Mesodermal cell (in vitro differentiated cells): Measurements from ENCODE around the gene EPS8.

Experiments
- H3K27ac ChIP-seq: 2 replicates; pipeline ENCODE4 v1.7.0; 2013; ENCODE audit warnings: mild to moderate bottlenecking, low read depth, low read length, moderate library complexity; ENCODE audit not compliant: severe bottlenecking
- H3K36me3 ChIP-seq: 2 replicates; pipeline ENCODE4 v1.7.1; 2013; ENCODE audit warnings: mild to moderate bottlenecking, low read length, moderate library complexity; ENCODE audit not compliant: control insufficient read depth, insufficient read depth
- H3K4me1 ChIP-seq: one replicate; pipeline ENCODE4 v1.7.1; 2013; ENCODE audit warnings: mild to moderate bottlenecking, low read length; ENCODE audit not compliant: insufficient read depth, control insufficient read depth, poor library complexity, severe bottlenecking
- H3K4me3 ChIP-seq: 2 replicates; pipeline ENCODE4 v1.7.0; 2013; ENCODE audit warnings: low read length, control low read depth, mild to moderate bottlenecking; ENCODE audit not compliant: insufficient read depth, poor library complexity, severe bottlenecking; ENCODE audit errors: extremely low read depth
- H3K9me3 ChIP-seq: 2 replicates; pipeline ENCODE4 v1.7.1; 2013; ENCODE audit warnings: mild to moderate bottlenecking, low read length, moderate library complexity; ENCODE audit not compliant: control insufficient read depth
- WGBS, 2 experiments: methylation state at CpG; one replicate each; pipeline ENCODE4 v1.1.5; 2013; ENCODE audit warnings: missing lambda C conversion rate in 2 of 2; ENCODE audit not compliant: insufficient coverage in 2 of 2; 5-methylcytosine and 5-hydroxymethylcytosine counted together

Gene EPS8

DNA sequence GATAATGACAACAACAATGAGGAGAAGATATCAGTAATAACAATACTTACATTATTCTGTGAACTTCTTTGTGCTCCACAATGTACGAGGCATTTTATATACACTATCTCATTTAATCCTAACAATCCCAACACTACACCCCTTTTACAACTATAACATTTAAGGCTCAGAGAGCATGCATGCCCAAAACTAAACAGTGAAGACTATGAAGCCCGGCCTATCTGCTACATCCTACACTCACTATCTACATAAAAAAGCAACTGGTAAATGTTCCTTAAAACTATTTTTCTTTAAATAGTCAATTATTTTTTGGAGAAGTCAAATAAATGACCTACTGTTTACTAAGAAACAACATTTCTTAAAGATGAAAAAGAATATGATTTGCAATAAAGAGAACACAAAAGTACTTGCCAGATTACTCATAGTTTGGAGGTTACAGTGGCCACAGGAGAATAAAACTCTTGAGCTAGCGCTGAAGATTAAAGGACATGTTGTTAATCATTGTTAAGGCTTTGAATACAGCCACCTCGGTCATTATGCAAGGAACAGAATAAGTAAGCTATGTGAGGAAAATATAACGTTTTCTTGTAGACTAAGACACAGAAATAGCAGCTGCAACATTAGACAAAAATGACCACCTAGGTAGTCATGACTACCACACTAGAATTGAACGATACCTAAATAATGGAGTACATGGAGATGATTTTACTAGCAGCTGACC is 56.7 kb downstream of the EPS8 start:
- 89 to 100% methylated on average over 3 of the region's 6 CpGs for WGBS, 2 experiments
- Histone ChIP-seq H3K27ac (no peak overlapping the region), H3K4me1 (peaks cover 8% of the 10 kb centered on the region), H3K36me3 (no peaks in the 10 kb centered on the region), H3K9me3 (no peaks in the 10 kb centered on the region), H3K4me3 (no peak overlapping the region)

DNA sequence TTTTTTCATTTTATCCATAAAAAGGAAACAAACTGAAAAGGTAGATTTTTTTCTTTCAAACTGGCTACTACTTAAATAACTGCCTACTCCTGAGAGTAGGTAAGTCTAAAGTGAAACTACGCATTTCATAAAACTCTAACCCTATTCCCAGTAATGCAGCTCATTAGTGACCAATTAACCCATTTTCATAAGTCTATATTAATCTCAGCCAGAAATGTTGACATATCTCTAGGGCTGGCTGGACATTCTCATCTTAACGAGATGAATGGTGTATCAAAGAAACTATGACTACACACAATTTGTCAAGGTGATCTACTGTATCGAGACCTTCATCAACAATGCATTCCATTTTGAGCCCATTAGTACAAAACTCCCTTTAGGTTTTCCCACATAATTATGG is 57.2 kb downstream of the EPS8 start:
- Histone ChIP-seq H3K27ac (no peak overlapping the region), H3K9me3 (no peaks in the 10 kb centered on the region), H3K4me3 (no peak overlapping the region), H3K36me3 (no peaks in the 10 kb centered on the region), H3K4me1 (peaks cover 8% of the 10 kb centered on the region)
- no CpG with 5 or more reads among the region's 3 CpGs for WGBS, 2 experiments

DNA sequence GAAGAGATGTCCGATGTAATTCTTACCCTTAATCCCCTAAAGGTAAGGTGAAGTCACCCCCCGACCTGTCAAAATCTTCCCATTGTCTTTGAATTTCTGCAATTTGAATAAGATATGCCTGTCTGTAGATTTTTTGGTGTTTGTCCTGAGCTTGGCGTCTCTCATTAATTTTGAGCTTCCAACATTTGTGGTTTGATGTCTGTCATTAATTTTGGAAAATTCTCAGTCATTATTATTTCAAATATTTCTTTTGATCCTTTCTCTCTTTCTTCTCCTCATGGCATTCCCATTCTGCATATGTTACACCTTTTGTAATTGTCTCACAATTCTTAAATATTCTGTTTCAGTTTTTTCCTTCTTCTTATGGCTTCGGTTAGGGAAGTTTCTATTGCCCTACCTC is 60.1 kb downstream of the EPS8 start:
- Histone ChIP-seq H3K9me3 (no peaks in the 10 kb centered on the region), H3K4me3 (no peak overlapping the region), H3K36me3 (no peaks in the 10 kb centered on the region), H3K4me1 (peaks cover 8% of the 10 kb centered on the region), H3K27ac (no peak overlapping the region)
- WGBS, 2 experiments = 100% methylated on average over 1 of the region's 4 CpGs; no CpG with 5 or more reads in 1 of the 2 experiments

DNA sequence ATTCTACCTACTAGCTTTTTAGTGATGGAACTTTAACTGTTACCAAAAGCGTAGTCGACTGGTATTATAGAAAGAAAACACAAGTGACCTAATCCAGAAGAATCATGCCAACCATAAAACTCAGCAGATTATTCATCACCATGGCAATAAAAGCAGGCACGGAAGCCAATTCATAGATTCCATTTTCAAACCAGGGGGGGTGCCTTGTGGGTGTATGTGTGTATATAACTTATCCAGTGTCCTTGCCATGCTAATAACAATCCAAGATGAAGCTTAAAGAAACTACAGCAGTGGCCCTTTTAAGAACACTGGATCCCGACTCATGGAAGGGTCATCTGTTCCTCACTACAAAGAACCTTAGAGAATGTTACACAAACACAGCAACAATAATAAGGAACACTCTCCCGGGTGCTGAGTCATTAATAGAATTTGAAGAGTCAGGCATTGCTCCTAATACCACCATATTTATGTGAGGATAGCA is 61.0 kb downstream of the EPS8 start:
- WGBS, 2 experiments = 83% methylated on average over 2 of the region's 5 CpGs; no CpG with 5 or more reads in 1 of the 2 experiments
- no peak overlapping the region for H3K4me3 ChIP-seq

DNA sequence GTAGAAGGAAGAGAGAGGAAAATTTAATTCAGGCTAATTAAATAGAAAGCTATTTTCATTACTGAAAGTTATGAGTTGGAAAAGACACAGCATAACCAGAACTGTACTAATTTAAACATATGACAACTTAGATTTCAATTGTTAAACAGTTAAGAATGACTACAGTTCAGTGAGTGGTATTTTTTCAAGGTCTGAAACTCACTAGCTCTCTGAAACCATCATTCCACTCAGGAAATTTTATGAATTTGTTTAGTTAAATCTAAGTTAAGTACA is 62.4 kb downstream of the EPS8 start:
- no peak overlapping the region for H3K4me3 ChIP-seq
- peaks cover 8% of the 10 kb centered on the region for H3K4me1 ChIP-seq
- no peaks in the 10 kb centered on the region for H3K9me3 ChIP-seq
- no peak overlapping the region for H3K27ac ChIP-seq
- H3K36me3 ChIP-seq = no peaks in the 10 kb centered on the region

More for the DNA sequence above, 61.0 kb downstream of the EPS8 start:
- Histone ChIP-seq H3K27ac (peak overlapping the region; percentile 26), H3K4me1 (peaks cover 8% of the 10 kb centered on the region), H3K9me3 (no peaks in the 10 kb centered on the region), H3K36me3 (no peaks in the 10 kb centered on the region)

DNA sequence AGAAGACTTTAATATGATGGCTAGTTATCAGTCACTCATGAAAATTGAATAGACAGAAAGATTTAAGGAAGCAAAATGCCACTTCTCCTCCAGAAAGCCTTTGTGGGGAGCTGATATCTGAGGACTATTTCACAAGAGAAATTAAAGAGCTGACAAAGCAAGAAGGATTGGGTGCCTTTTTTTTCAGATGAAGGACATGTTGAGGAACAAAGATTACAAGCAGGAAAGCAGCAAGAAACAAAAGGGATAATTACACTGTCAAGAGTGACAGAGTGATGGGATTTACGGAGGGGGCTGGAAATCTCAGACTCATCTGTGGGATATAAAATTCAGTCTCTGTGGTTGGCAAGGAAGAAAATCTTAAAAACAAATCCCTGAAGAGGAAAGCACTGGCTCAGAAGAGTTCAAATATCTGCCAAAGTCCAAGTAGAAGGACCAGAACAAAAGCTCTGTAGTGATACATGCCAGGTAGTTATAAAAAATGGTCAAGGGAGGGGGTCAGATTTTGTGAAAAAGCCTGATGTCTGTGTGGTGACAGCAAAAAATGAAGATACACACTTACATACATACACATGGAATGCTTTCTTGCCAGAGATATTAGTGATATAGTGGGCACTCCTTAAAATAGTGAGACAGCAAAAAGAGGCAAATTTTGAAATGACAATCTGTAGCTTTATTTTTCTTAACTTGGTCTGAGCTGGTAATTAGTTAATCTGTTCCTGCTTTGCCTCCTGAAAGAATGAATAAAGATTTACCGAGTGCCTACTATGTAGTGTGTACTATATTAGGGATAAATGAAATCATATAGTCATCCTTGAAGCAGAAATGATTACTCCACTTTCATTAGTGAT is 62.9 kb downstream of the EPS8 start:
- Histone ChIP-seq H3K4me3 (no peak overlapping the region), H3K9me3 (no peaks in the 10 kb centered on the region), H3K36me3 (no peaks in the 10 kb centered on the region), H3K4me1 (peaks cover 8% of the 10 kb centered on the region), H3K27ac (peak overlapping the region; percentile 60)
- WGBS, 2 experiments = 50 to 100% methylated on average over 1 of the region's 2 CpGs

DNA sequence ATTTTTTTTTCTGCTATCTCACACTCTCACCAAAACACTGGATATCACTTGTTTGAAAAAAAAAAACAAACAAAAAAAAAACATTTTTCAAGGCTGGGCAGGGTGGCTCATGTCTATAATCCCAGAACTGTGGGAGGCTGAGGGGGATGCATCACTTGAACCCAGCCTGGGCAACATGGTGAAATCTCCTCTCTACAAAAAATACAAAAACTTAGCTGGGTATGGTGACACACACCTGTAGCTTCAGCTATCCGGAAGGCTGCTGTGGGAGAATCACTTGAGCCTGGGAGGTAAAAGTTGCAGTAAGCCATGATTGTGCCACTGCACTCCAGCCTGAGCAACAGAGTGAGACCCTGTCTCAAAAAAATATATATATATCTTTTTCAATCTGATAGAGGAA is 66.2 kb downstream of the EPS8 start:
- no peaks in the 10 kb centered on the region for H3K36me3 ChIP-seq
- H3K4me3 ChIP-seq = no peak overlapping the region
- H3K27ac ChIP-seq = no peak overlapping the region
- peaks cover under 1% of the 10 kb centered on the region for H3K4me1 ChIP-seq
- no peaks in the 10 kb centered on the region for H3K9me3 ChIP-seq
- WGBS, 2 experiments = 100% methylated on average over 1 of the region's 1 CpG; no CpG with 5 or more reads in 1 of the 2 experiments

DNA sequence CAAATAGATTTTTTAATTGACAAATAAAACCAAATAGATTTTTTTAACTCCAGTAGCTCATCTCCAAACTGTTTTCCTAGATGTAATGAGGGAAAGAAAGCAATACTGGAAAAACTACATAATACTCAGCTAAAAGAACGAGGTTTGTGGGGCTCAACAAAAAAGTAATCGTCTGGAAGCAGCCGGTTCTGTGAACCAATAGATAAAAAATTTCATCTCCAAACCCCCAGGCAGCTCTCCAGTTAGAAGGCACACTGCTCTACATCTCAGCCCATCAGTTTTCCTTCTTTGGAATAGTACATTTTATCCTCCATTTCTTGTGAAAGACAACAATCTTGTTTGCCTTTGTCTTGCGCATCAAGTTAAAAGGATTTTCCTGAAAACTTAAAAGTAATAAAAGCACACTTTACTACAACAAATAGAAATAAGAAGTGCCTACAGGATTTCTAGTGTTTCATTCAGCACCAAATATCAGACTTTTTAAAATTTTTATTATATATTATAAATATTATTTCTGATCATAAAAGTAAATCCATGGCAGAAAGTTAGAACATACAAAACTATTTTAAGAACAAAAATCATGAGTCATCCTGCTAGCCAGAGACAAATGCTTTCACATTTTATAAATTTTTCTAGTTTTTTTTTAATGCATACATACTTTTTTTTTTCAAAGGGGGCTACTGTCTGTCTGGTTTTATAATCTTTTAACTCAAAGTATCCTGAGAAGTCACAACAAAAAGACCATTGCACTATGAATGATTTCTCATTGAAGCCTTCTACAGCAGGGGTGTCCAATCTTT is 67.7 kb downstream of the EPS8 start:
- Histone ChIP-seq H3K9me3 (no peaks in the 10 kb centered on the region), H3K36me3 (no peaks in the 10 kb centered on the region), H3K4me3 (no peak overlapping the region), H3K4me1 (no peaks in the 10 kb centered on the region), H3K27ac (no peak overlapping the region)
- WGBS, 2 experiments = no CpG with 5 or more reads among the region's 4 CpGs

DNA sequence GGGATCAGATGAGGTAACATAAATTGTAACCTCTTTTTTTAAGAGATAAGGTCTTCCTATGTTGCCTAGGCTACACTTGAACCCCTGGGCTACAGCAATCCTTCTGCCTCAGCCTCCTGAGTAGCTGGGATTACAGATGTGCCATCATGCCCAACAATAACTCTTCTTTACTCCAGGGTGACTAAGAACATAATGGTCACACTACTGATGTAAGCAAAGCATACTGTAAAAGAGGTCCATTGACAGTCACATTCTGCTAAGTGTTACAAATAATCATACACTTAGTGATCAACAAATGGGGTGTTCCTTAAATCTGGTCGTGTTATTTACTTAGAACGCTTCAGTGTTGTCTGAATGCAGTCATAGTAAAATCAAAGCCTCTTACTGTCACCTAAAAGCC is 68.9 kb downstream of the EPS8 start:
- Histone ChIP-seq H3K4me1 (no peaks in the 10 kb centered on the region), H3K36me3 (no peaks in the 10 kb centered on the region), H3K9me3 (no peaks in the 10 kb centered on the region), H3K27ac (no peak overlapping the region), H3K4me3 (no peak overlapping the region)
- WGBS, 2 experiments = 83% methylated on average over 1 to 2 of the region's 2 CpGs

DNA sequence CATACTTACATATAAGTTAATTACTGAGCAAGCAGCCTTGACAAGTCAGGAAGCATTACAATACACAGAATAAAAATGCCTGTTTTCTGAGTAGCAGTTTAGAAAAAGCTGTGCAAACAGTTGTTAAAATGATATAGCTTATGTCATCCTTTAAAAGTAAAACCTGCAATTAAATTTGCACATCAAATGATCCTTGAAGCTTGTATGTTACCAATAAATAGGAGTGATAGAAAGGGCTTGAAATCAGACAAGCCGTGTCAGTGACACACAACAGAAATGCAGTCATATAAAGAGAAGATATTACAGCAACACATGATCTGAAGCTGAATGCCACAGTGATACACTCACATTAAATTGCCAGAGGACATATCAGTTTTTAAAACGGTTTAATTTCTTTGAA is 70.0 kb downstream of the EPS8 start:
- Histone ChIP-seq H3K4me3 (no peak overlapping the region), H3K4me1 (no peaks in the 10 kb centered on the region), H3K27ac (no peak overlapping the region), H3K9me3 (no peaks in the 10 kb centered on the region), H3K36me3 (no peaks in the 10 kb centered on the region)
- WGBS, 2 experiments = 100% methylated on average over 1 of the region's 2 CpGs; no CpG with 5 or more reads in 1 of the 2 experiments
